GM23338 (cell line): ENCODE data around the gene CDKAL1. TPM values are rescaled to one million over a fixed set of nuclear protein-coding genes. Genes with fewer than 3 reads are reported as not detected.
A peak's percentile ranks its signal among the peaks of the same experiment; 100 is the strongest.

Source experiments
- ATAC-seq: fragments of 200-7000 bp; cut with Tn5 transposase; 3 replicates; pipeline ENCODE4 v1.9.1; 2020
- DNase-seq: peaks from one replicate; pipeline ENCODE4 v3.0.0-alpha.2; 2015; ENCODE audit warnings: low spot score
- H2AFZ ChIP-seq: fragments of 200-600 bp; sonication (generic); 2 replicates; pipeline ENCODE4 v1.8.0; 2016; ENCODE audit warnings: antibody characterized with exemption, mild to moderate bottlenecking, moderate library complexity
- H3F3A ChIP-seq: fragments of 200-600 bp; sonication (generic); replicated peaks from 2 replicates; pipeline ENCODE4 v1.8.0; 2017; ENCODE audit warnings: antibody characterized with exemption, mixed run types, low read depth
- H3K27ac ChIP-seq: fragments of 200-600 bp; sonication (generic); 2 replicates; pipeline ENCODE4 v1.6.1; 2016; ENCODE audit warnings: low read depth
- H3K27me3 ChIP-seq: fragments of 200-600 bp; sonication (generic); 2 replicates; pipeline ENCODE4 v1.8.0; 2016; ENCODE audit warnings: mild to moderate bottlenecking, mixed run types, moderate library complexity; ENCODE audit not compliant: insufficient read depth
- H3K36me3 ChIP-seq: fragments of 200-600 bp; sonication (generic); 2 replicates; pipeline ENCODE4 v1.8.0; 2016; ENCODE audit warnings: mild to moderate bottlenecking; ENCODE audit not compliant: insufficient read depth
- H3K4me1 ChIP-seq: fragments of 200-600 bp; sonication (generic); 2 replicates; pipeline ENCODE4 v1.8.0; 2016; ENCODE audit warnings: mild to moderate bottlenecking, moderate library complexity; ENCODE audit not compliant: insufficient read depth
- H3K4me2 ChIP-seq: fragments of 200-600 bp; sonication (generic); 2 replicates; pipeline ENCODE4 v1.7.1; 2017; ENCODE audit warnings: mixed run types
- H3K4me3 ChIP-seq: fragments of 200-600 bp; sonication (generic); 2 replicates; pipeline ENCODE4 v1.6.1; 2016; ENCODE audit warnings: mixed run types
- H3K79me2 ChIP-seq: fragments of 200-600 bp; sonication (generic); replicated peaks from 2 replicates; pipeline ENCODE4 v1.8.0; 2017; ENCODE audit warnings: mild to moderate bottlenecking; ENCODE audit not compliant: insufficient read depth
- H3K9me2 ChIP-seq: fragments of 200-600 bp; sonication (generic); 2 replicates; pipeline ENCODE4 v1.8.0; 2017; ENCODE audit not compliant: insufficient read depth
- H4K20me1 ChIP-seq: fragments of 200-600 bp; sonication (generic); replicated peaks from 2 replicates; pipeline ENCODE4 v1.8.0; 2017; ENCODE audit warnings: mild to moderate bottlenecking; ENCODE audit not compliant: insufficient read depth
- H3K27ac Mint-ChIP-seq: 2 replicates; pipeline ENCODE4 v1.8.0; 2020; ENCODE audit warnings: inconsistent platforms, mild to moderate bottlenecking, moderate library complexity, mixed read lengths
- H3K27me3 Mint-ChIP-seq: 3 replicates; pipeline ENCODE4 v1.8.0; 2022; ENCODE audit warnings: low read depth, mild to moderate bottlenecking, moderate library complexity, mixed read lengths, inconsistent platforms; ENCODE audit not compliant: insufficient read depth, poor library complexity
- H3K36me3 Mint-ChIP-seq: 3 replicates; pipeline ENCODE4 v1.8.0; 2021; ENCODE audit warnings: low read depth, mild to moderate bottlenecking, inconsistent platforms, moderate library complexity, mixed read lengths
- H3K4me1 Mint-ChIP-seq: 3 replicates; pipeline ENCODE4 v1.8.0; 2020; ENCODE audit warnings: mild to moderate bottlenecking, inconsistent platforms, mixed read lengths
- H3K4me3 Mint-ChIP-seq: 3 replicates; pipeline ENCODE4 v1.8.0; 2021; ENCODE audit warnings: moderate library complexity, mild to moderate bottlenecking, inconsistent platforms, mixed read lengths
- H3K9me3 Mint-ChIP-seq: 3 replicates; pipeline ENCODE4 v1.8.0; 2020; ENCODE audit warnings: moderate library complexity, mild to moderate bottlenecking, inconsistent platforms, mixed read lengths
- EZH2 ChIP-seq: fragments of 200-600 bp; sonication (generic); IDR thresholded peaks from one replicate; pipeline ENCODE4 v1.8.0; 2017; ENCODE audit warnings: antibody characterized with exemption, mild to moderate bottlenecking, low read depth; ENCODE audit not compliant: unreplicated experiment
- NANOG ChIP-seq: IDR thresholded peaks from 2 replicates; pipeline ENCODE4 v1.6.1; 2016; ENCODE audit warnings: antibody characterized with exemption, borderline replicate concordance
- POLR2AphosphoS5 ChIP-seq: IDR thresholded peaks from 2 replicates; pipeline ENCODE4 v1.6.1; 2016; ENCODE audit warnings: antibody characterized with exemption, low read depth
- ZNF114 ChIP-seq: fragments of 250-450 bp; sonication (Bioruptor Pico); IDR thresholded peaks from 2 replicates; pipeline ENCODE4 v1.5.0; 2020; ENCODE audit warnings: mild to moderate bottlenecking, moderate library complexity
- ZNF331 ChIP-seq: fragments of 250-450 bp; sonication (Bioruptor Pico); IDR thresholded peaks from 2 replicates; pipeline ENCODE4 v1.5.0; 2020; ENCODE audit warnings: low read depth, mild to moderate bottlenecking, moderate library complexity
- polyA plus RNA-seq: library from polyadenylated mRNA; unstranded; fragments of >200 nt; fragmentation: Nextera tagmentation; extraction: Ambion mirVana; gene quantifications from 2 replicates; pipeline ENCODE4 v1.2.1, GENCODE V29; 2016
- total RNA-seq: library from RNA; depleted of rRNA; stranded (reverse); fragments of >200 nt; shearing (Covaris generic); gene quantifications from 2 replicates; pipeline ENCODE4 v1.2.3, GENCODE V29; 2014
- TF ChIP-seq, protein P1 (sequence below): IDR thresholded peaks from one replicate; pipeline ENCODE4 v1.6.1; 2018; ENCODE audit warnings: antibody characterized with exemption; ENCODE audit not compliant: unreplicated experiment
- TF ChIP-seq, protein P2 (sequence below), 2 experiments: fragments of 200-600 bp in 1 of 2; sonication (generic) in 1 of 2; conservative IDR thresholded peaks; 2 replicates each; pipeline versions ENCODE4 v1.5.1 to v1.6.1; 2016 to 2017; ENCODE audit warnings: antibody characterized with exemption in 2 of 2, low read depth in 2 of 2, mild to moderate bottlenecking in 2 of 2, moderate library complexity in 1 of 2
- TF ChIP-seq, protein P3 (sequence below): IDR thresholded peaks from 2 replicates; pipeline ENCODE4 v1.6.1; 2016; ENCODE audit warnings: antibody characterized with exemption
- TF ChIP-seq, protein P4 (sequence below): fragments of 250-450 bp; sonication (Bioruptor Pico); IDR thresholded peaks from 2 replicates; pipeline ENCODE4 v1.5.0; 2020; ENCODE audit warnings: mild to moderate bottlenecking, moderate library complexity

CDKAL1 gene
- total and polyA plus RNA-seq, 2 experiments from 2014 or later = 17.8 to 35.0 TPM

DNA sequence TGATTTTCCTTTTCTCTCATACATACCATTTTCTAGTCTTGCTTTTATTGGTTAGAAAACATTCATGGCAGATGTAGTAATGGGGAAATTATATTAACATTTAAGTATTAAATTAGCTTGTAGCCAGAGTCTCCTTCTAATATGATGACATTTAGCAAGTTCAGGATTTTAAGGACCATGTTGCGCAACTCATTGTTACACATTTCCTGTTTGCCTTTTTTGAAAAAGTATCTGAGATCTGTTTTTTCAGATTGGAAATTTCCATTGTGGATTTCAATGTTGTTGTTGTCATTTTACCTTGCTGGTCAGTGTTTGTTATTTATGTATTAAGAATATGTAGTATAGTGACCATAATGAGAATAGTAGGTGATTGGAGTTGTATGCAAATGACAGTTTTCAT lies 38.7 kb downstream of the CDKAL1 start:
- H3K4me1 ChIP-seq = peaks cover 16% of the 10 kb centered on the region
- H3K36me3 ChIP-seq = no peaks in the 10 kb centered on the region
- DNase-seq (no peak), ATAC-seq (no peak)
- H3K9me2 ChIP-seq = no peaks in the 10 kb centered on the region
- no peak overlapping the region for H3K4me3 ChIP-seq
- no peaks in the 10 kb centered on the region for H3F3A ChIP-seq
- Mint-ChIP-seq H3K9me3 (no peaks in the 10 kb centered on the region; the same call in 2 of the 3 replicates), H3K27me3 (no peaks in the 10 kb centered on the region), H3K36me3 (peaks cover 7% of the 10 kb centered on the region; the same call in 1 of the 3 replicates), H3K27ac (0 out of 2 replicates have a peak overlapping the region, but pooled peaks have one; percentile 29), H3K4me3 (no peak overlapping the region), H3K4me1 (peaks cover 21% of the 10 kb centered on the region)
- no peak overlapping the region for H3K27ac ChIP-seq
- H2AFZ ChIP-seq = no peak overlapping the region
- H3K79me2 ChIP-seq = 0 out of 2 replicates have a peak, but pooled peaks cover 8% of the 10 kb centered on the region
- no peak overlapping the region; the same call in 1 of the 2 replicates for H3K4me2 ChIP-seq
- TF ChIP-seq ZNF331 (CRISPR knock-in tag) (no peak), POLR2AphosphoS5 (no peak), EZH2 (no peak), NANOG (no peak), ZNF114 (CRISPR knock-in tag) (no peak)
- TF ChIP-seq, protein P1, sequence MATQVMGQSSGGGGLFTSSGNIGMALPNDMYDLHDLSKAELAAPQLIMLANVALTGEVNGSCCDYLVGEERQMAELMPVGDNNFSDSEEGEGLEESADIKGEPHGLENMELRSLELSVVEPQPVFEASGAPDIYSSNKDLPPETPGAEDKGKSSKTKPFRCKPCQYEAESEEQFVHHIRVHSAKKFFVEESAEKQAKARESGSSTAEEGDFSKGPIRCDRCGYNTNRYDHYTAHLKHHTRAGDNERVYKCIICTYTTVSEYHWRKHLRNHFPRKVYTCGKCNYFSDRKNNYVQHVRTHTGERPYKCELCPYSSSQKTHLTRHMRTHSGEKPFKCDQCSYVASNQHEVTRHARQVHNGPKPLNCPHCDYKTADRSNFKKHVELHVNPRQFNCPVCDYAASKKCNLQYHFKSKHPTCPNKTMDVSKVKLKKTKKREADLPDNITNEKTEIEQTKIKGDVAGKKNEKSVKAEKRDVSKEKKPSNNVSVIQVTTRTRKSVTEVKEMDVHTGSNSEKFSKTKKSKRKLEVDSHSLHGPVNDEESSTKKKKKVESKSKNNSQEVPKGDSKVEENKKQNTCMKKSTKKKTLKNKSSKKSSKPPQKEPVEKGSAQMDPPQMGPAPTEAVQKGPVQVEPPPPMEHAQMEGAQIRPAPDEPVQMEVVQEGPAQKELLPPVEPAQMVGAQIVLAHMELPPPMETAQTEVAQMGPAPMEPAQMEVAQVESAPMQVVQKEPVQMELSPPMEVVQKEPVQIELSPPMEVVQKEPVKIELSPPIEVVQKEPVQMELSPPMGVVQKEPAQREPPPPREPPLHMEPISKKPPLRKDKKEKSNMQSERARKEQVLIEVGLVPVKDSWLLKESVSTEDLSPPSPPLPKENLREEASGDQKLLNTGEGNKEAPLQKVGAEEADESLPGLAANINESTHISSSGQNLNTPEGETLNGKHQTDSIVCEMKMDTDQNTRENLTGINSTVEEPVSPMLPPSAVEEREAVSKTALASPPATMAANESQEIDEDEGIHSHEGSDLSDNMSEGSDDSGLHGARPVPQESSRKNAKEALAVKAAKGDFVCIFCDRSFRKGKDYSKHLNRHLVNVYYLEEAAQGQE = no peak
- TF ChIP-seq, protein P2, sequence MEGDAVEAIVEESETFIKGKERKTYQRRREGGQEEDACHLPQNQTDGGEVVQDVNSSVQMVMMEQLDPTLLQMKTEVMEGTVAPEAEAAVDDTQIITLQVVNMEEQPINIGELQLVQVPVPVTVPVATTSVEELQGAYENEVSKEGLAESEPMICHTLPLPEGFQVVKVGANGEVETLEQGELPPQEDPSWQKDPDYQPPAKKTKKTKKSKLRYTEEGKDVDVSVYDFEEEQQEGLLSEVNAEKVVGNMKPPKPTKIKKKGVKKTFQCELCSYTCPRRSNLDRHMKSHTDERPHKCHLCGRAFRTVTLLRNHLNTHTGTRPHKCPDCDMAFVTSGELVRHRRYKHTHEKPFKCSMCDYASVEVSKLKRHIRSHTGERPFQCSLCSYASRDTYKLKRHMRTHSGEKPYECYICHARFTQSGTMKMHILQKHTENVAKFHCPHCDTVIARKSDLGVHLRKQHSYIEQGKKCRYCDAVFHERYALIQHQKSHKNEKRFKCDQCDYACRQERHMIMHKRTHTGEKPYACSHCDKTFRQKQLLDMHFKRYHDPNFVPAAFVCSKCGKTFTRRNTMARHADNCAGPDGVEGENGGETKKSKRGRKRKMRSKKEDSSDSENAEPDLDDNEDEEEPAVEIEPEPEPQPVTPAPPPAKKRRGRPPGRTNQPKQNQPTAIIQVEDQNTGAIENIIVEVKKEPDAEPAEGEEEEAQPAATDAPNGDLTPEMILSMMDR (conservative IDR thresholded peaks at IDR 0.05; ENCODE audit: low read depth in 2 of 2) = no peak
- TF ChIP-seq, protein P3, sequence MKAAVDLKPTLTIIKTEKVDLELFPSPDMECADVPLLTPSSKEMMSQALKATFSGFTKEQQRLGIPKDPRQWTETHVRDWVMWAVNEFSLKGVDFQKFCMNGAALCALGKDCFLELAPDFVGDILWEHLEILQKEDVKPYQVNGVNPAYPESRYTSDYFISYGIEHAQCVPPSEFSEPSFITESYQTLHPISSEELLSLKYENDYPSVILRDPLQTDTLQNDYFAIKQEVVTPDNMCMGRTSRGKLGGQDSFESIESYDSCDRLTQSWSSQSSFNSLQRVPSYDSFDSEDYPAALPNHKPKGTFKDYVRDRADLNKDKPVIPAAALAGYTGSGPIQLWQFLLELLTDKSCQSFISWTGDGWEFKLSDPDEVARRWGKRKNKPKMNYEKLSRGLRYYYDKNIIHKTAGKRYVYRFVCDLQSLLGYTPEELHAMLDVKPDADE = no peak
- TF ChIP-seq, protein P4, sequence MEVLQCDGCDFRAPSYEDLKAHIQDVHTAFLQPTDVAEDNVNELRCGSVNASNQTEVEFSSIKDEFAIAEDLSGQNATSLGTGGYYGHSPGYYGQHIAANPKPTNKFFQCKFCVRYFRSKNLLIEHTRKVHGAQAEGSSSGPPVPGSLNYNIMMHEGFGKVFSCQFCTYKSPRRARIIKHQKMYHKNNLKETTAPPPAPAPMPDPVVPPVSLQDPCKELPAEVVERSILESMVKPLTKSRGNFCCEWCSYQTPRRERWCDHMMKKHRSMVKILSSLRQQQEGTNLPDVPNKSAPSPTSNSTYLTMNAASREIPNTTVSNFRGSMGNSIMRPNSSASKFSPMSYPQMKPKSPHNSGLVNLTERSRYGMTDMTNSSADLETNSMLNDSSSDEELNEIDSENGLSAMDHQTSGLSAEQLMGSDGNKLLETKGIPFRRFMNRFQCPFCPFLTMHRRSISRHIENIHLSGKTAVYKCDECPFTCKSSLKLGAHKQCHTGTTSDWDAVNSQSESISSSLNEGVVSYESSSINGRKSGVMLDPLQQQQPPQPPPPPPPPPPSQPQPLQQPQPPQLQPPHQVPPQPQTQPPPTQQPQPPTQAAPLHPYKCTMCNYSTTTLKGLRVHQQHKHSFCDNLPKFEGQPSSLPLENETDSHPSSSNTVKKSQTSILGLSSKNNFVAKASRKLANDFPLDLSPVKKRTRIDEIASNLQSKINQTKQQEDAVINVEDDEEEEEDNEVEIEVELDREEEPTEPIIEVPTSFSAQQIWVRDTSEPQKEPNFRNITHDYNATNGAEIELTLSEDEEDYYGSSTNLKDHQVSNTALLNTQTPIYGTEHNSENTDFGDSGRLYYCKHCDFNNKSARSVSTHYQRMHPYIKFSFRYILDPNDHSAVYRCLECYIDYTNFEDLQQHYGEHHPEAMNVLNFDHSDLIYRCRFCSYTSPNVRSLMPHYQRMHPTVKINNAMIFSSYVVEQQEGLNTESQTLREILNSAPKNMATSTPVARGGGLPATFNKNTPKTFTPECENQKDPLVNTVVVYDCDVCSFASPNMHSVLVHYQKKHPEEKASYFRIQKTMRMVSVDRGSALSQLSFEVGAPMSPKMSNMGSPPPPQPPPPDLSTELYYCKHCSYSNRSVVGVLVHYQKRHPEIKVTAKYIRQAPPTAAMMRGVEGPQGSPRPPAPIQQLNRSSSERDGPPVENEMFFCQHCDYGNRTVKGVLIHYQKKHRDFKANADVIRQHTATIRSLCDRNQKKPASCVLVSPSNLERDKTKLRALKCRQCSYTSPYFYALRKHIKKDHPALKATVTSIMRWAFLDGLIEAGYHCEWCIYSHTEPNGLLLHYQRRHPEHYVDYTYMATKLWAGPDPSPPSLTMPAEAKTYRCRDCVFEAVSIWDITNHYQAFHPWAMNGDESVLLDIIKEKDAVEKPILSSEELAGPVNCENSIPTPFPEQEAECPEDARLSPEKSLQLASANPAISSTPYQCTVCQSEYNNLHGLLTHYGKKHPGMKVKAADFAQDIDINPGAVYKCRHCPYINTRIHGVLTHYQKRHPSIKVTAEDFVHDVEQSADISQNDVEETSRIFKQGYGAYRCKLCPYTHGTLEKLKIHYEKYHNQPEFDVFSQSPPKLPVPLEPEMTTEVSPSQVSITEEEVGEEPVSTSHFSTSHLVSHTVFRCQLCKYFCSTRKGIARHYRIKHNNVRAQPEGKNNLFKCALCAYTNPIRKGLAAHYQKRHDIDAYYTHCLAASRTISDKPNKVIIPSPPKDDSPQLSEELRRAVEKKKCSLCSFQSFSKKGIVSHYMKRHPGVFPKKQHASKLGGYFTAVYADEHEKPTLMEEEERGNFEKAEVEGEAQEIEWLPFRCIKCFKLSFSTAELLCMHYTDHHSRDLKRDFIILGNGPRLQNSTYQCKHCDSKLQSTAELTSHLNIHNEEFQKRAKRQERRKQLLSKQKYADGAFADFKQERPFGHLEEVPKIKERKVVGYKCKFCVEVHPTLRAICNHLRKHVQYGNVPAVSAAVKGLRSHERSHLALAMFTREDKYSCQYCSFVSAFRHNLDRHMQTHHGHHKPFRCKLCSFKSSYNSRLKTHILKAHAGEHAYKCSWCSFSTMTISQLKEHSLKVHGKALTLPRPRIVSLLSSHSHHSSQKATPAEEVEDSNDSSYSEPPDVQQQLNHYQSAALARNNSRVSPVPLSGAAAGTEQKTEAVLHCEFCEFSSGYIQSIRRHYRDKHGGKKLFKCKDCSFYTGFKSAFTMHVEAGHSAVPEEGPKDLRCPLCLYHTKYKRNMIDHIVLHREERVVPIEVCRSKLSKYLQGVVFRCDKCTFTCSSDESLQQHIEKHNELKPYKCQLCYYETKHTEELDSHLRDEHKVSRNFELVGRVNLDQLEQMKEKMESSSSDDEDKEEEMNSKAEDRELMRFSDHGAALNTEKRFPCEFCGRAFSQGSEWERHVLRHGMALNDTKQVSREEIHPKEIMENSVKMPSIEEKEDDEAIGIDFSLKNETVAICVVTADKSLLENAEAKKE (CRISPR knock-in tag) = no peak
- no peaks in the 10 kb centered on the region for H4K20me1 ChIP-seq
- no peaks in the 10 kb centered on the region for H3K27me3 ChIP-seq
